ENCODE measurements around the gene EDAR. TPM values are rescaled to one million over a fixed set of nuclear protein-coding genes. Genes with fewer than 3 reads are reported as not detected.
A peak's percentile ranks its signal among the peaks of the same experiment; 100 is the strongest.

The EDAR gene
- total and polyA plus RNA-seq, 9 of the 15 experiments (the other 6 are each of a cell fraction or from before 2014, with no cell fraction given), result 0.01 TPM; not detected in 8

DNA sequence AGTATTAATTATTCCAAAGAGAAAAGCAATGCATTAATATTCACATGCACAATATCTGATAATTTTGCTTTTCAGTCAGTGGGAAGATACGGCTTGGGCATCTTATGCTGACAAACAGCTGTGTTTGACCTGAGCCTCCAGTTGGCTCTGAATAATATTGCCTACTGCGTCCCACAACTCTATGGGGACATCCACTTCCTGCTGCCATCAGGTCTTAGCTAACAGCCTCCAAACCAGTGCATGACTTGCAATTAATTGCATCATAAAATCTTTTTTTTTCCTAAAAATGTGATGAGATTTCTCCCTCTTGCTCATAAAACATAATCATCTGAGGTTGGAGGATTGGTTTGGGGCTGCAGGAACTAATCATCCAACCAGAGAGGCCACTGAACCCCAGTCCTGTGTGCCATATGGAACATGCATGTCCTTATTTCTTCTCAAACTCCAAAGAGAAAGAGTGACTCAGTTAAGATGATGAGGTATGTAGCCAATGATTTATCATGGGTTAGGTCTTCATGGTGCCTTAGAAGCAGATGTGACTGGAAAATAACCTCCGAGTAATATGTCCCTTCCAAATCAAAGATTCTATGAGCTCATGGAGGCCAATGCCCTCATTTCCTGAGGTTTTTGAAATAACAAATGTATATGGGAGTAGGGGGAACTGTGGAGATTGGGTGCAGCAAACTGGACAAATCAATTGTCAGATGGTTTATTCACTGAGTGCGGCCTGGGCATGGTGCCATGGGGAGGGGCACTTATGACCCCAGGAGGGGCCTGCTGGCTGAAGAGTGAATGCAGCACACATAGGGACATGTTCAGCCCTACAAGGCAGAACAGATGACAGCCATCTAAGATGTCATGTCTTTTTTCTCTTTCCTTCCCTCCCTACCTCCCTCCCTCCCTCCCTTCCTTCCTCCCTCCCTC is 39.4 kb downstream of the EDAR start:
- ATAC-seq (no peak), FAIRE-seq (no peak), DNase-seq (ENCODE audit: extremely low read depth in 1 of 4, low spot score in 3 of 4) (no peak)
- no peaks in the 10 kb centered on the region for H3K9me1 ChIP-seq (ENCODE audit: control insufficient read depth, insufficient read depth, low read length)
- no peak overlapping the region for H3K4me3 ChIP-seq
- H3K4me1 ChIP-seq (replicated peaks in 1 of 2; ENCODE audit: control insufficient read depth in 2 of 2, insufficient read depth in 2 of 2, low read length in 2 of 2), result no peaks in the 10 kb centered on the region
- H3K79me2 ChIP-seq (ENCODE audit: control insufficient read depth, insufficient read depth, low read length), result no peaks in the 10 kb centered on the region
- no peaks in the 10 kb centered on the region for H4K20me1 ChIP-seq (replicated peaks; ENCODE audit: control insufficient read depth, insufficient read depth, low read length)
- H3K27me3 ChIP-seq (ENCODE audit: control insufficient read depth in 2 of 2, insufficient read depth in 2 of 2, low read length in 2 of 2), result peaks cover 0 to 8% of the 10 kb centered on the region in 2 experiments; a peak in 2 of 5 replicates
- H3K36me3 ChIP-seq (ENCODE audit: control insufficient read depth, insufficient read depth, low read length), result no peaks in the 10 kb centered on the region
- TF ChIP-seq EZH2 (IDR thresholded peaks at IDR 0.05; ENCODE audit: borderline replicate concordance, low read depth, low read length) (no peak), CEBPG (CRISPR knock-in tag; IDR thresholded peaks at IDR 0.05) (no peak), CEBPG (tag; conservative IDR thresholded peaks at IDR 0.05 in 1 of 2, IDR thresholded peaks at IDR 0.05 in 1 of 2) (peak; percentile 23 to 66; a peak in 1 of 4 replicates)
- H2AFZ ChIP-seq (ENCODE audit: low read depth, low read length), result no peak overlapping the region
- no peaks in the 10 kb centered on the region for H3K9me3 ChIP-seq (replicated peaks; ENCODE audit: control insufficient read depth, insufficient read depth, low read depth, low read length)
- in situ Hi-C loops (cut with MboI) (no loop called here), intact Hi-C loops (cut with micrococcal nuclease) (no loop called here)
- WGBS (ENCODE audit: insufficient coverage, low coverage, missing lambda C conversion rate), result 0% methylated on average over 4 of the region's 4 CpGs
- BruUV-seq (replicated peaks), result no TSS peak
- ChIA-PET POLR2A (interaction anchor here (1.0 kb wide), 1 partner anchor 23 kb away, joined by 3 read pairs; no protein-coding TSS in a partner anchor), CTCF (ENCODE audit: low intra/inter-chr PET ratio) (no interaction called here)
- H3K4me2 ChIP-seq (ENCODE audit: insufficient read depth, low read length), result no peak overlapping the region
- no peak overlapping the region for H3K27ac ChIP-seq (ENCODE audit: extremely low read depth, low read depth, low read length)
- H3K9ac ChIP-seq (ENCODE audit: insufficient read depth in 1 of 2, low read depth in 2 of 2, low read length in 2 of 2), result no peak overlapping the region

Measured in K562 (cell line).